MM.1S (cell line): ENCODE results near the gene IL12RB1.

Source experiments
- EZH2 ChIP-seq: fragments of 300-600 bp; sonication (generic); optimal IDR thresholded peaks from 2 replicates; pipeline ENCODE3; 2017; ENCODE audit warnings: low read depth, mild to moderate bottlenecking, antibody characterized with exemption, low read length, mixed read lengths
- EZH2phosphoT487 ChIP-seq: fragments of 300-600 bp; sonication (generic); IDR thresholded peaks from 2 replicates; pipeline ENCODE4 v1.6.1; 2018; ENCODE audit warnings: antibody characterized with exemption, low read length
- TF ChIP-seq, protein P1 (sequence below): fragments of 300-600 bp; sonication (generic); IDR thresholded peaks from 2 replicates; pipeline ENCODE4 v1.5.1; 2016; ENCODE audit warnings: antibody characterized with exemption, low read length, mixed read lengths

GRCh38 chr19:18131841-18132596 is 45.3 kb upstream of the IL12RB1 start:
- TF ChIP-seq, protein P1, sequence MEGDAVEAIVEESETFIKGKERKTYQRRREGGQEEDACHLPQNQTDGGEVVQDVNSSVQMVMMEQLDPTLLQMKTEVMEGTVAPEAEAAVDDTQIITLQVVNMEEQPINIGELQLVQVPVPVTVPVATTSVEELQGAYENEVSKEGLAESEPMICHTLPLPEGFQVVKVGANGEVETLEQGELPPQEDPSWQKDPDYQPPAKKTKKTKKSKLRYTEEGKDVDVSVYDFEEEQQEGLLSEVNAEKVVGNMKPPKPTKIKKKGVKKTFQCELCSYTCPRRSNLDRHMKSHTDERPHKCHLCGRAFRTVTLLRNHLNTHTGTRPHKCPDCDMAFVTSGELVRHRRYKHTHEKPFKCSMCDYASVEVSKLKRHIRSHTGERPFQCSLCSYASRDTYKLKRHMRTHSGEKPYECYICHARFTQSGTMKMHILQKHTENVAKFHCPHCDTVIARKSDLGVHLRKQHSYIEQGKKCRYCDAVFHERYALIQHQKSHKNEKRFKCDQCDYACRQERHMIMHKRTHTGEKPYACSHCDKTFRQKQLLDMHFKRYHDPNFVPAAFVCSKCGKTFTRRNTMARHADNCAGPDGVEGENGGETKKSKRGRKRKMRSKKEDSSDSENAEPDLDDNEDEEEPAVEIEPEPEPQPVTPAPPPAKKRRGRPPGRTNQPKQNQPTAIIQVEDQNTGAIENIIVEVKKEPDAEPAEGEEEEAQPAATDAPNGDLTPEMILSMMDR, result no peak
- TF ChIP-seq EZH2, result no peak
- TF ChIP-seq EZH2phosphoT487, result no peak
